ENCODE results near the gene DGCR2.

DGCR2 gene

DNA sequence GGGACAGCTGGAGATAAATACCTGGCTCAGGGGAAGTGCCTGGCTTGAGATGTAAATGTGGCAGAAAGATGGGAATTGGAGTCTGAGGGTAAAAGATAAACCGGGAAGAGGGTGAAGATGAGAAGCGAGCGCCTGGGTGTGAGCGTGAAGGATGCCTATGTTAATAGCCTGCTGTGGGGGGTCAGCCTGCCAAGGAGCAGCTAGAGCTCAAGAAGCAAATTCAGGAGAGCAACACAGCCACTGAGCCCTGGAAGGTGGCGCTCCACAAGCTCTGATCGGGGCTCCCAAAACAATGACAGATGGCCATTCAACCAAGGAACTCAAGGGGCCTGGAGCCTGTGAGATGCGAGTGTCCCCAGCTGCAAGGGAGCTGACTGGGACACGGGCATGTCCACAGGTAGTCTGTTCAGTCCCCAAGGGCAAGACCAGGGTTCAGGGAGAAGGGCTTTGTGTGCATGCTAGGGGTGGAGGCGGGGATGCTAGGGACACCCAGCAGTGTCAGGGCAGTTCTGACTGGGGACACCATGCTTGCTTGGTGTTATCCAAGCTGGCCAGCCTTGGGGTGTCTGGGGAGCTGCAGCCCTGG is 25.1 kb upstream of the DGCR2 start:
- no peak for DNase-seq (ENCODE audit: low spot score)

DNA sequence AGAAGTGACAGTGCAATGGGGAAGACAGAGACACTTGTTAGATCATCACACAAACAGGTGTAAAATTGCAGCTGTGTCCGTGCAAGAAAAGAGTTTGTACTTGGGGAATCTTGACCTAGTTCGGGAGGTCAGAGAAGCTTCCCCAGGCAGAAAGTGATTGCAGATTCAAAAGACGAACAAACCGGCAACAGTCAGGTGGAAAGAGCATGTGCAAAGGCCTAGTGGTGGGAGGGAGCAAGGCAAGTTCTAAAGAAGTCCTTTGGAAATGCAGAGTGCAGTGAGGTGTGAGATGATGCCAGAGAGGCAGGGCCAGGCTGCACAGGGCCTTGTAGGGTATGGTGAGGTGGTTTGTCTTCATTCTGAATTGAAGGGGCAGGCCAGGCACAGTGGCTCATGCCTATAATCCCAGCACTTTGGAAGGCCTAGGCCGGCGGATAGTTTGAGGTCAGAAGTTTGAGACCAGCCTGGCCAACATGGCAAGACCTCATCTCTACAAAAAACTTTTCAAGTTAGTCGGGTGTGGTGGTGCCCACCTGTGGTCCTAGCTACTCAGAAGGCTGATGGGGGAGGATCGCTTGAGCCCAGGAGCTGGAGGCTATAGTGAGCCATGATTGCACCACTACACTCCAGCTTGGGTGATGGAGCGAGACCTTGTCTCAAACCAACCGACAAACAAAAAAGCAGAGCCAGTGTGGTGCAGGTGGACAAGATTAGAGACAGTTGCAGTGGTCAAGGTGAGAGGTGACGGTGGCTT is 24.2 kb upstream of the DGCR2 start:
- DNase-seq (ENCODE audit: low spot score): no peak

DNA sequence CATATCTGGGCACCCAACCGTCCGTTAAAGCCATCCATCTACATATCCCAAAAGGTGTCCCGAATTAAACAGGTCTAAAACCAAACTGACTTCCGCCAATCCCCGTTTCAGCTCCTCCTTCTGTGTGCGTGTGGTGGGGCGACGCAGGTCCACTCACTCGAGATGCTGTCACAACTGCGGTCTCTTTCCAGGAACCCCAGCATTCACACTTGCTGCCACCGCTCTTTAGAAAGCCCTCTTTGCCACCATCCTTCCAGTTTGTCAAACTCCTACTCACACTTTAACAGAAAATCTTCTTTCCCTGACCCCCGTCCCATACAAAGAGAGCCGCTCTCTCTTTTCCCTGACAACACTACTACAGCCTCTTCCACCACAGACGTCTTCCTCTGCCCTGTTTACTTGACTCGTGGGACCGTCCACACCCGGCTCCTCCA is 21.8 kb upstream of the DGCR2 start:
- DNase-seq (ENCODE audit: low spot score): no peak

DNA sequence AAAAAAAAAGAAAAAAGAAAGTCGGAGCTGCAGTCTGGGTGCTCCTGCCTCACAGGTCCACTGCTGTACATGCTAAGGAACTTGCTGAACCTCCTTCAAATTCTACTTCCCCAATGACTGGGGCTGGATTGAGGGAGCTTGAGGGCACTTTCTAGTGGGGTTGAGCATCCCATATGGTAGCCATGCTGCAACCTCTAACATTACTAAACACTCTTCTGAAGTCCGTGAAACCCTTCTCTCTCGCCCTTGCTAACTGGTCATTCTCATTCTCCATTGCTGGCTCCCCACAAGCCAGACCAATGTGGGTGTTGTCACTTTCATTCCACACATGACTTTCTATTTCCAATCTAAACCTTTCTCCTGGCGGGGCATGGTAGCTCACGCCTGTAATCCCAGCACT is 21.0 kb upstream of the DGCR2 start:
- DNase-seq (ENCODE audit: low spot score): no peak

DNA sequence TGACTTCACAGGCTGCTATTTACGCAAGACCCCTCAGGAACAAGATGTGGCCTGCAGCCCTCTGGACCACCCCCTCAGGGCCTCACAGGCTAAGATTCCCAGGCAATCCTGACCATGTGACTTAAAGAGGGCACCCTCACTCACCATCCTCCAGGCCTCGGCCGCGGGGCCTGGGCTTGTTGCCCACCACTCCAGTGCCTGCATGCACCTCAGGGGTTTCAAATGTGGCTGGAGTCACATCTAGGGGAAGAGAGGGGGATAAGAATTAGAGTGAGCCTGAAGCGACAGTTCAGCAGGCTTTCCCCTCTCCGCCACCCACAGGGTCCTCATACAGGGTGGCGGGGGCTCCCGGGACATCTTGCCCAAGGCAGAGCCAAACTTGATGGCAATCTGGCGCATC is 20.2 kb upstream of the DGCR2 start:
- DNase-seq (ENCODE audit: low spot score): no peak

DNA sequence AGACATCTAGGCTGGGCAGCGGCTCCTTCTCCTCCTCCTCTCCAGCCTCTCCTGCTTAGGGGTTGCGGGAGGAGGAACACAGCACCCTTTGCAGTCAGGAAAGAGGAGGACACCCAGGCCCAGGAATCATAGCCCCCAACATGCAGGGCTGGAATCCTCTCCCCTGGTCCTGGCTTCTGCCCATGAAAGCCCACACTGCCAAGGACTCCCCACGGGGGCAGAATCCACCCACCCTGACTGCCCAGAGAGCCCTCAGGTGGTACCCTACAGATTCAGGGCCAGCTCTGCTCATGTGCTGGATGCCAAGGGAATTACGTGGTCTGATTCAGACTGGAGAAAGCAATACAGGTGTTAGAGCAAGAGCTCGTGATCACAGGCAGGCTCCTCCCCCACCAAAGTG is 17.8 kb upstream of the DGCR2 start:
- no peak for DNase-seq (ENCODE audit: low spot score)

DNA sequence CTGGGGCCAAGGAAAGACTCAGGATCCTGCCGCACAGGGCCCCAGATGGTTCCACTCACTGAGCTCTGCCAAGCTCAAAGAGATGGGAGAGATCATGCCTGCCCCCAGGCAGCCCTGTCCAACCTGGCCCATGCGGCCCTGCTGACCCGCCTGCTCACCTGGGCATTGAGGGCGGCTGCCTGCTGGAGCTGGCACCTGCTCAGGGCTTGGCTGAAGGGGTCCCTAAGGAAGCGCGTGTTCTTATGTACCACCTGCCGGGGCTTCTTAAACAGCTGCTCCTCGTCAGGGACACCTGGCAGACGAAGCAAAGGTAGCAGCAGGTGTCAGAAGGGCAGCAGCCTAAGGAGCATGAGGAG is 16.8 kb upstream of the DGCR2 start:
- no peak for DNase-seq (ENCODE audit: low spot score)

DNA sequence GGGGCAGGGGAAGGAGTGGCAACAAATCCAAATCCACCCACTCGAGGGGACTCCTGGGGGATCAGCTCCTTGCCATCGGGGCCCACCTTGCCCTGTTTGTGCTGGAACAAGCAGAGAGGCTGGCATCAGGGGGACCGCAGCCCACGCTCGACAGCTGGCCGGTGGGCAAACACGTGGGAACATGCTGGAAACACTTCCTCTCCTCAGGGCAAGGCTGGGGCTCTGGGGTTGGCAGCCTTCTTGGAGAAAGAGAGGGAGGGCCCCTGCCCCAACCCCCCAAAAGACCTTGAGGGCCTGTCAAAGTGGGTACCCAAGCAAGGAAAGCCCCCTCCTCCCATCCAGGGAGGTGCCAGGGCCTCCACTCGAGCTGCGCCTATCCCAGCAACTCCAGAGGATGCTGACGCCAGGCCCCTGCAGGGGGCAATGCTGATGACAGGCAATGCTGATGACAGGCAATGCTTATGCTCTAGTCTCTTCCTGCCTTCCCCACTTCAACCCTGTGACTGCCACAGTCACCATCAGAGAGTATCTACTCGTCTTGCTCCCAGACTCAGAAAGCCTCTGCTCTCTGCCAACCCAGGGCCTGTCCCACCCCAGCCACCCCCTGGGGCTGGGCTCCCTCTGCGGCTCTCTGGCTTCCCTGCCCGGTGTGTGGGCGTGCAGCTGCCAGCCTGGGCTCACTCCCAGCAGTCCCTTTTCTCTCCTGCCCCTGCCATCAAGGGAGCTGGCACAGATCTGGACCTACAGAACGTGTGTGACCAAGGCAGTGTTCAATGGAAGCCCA is 16.2 kb upstream of the DGCR2 start:
- no peak for DNase-seq (ENCODE audit: low spot score)

DNA sequence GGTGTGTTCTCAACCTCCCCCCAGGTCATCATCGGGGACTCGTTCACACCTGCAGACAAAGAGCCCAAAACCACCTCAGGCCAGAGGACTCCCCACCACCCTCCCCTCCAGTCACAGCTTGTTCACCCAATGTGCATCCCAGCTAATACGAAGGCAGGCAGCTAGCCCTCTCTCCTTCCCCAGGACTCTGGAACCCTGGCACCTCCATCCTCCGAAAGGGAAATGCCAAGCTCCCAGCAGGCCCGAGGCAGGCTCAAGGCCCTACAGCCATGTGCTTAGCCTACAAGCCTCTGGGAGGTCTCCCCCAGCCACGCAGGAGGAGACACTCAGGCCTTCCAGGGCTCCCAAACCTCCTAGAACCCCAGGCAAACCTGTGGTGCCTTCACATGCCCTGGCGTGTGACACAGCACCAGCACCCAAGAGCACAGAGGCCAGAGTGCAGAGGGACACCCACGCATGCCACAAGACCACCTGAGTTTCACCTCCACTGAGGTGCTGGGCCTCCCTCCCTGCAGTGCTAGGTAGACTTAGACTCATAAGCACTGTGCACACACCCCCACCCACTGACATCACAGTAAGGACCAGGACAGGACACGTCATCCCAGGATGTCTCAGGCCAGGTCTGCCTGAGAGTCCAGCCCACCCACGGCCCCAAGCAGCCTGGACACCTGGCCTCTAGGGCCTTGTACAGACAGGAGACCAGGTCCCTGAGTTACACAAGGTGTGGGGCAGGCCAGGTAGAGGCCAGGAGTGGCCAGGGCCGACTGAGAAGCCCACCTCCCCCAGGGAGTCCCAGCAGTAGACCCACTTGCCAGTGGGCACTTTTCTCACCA is 15.4 kb upstream of the DGCR2 start:
- no peak for DNase-seq (ENCODE audit: low spot score)

DNA sequence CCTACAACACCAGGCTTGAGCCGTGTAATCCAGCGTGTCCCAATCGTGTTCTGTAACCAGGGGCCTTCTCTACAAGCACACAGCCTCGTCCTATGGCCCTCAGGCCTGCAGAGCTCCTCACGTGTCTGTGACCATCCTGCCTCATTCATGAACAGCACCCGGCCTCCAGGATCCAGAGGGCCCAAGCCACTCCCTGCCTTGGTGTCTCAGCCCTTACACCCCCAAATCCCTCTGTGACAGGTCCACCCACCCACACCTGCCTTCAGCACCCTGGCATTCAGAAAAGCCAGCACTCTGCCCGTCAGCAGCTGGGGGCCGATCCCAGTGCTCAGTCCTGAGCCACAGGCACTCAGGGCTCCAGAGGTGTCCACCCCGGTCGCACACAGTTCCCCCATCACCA is 14.7 kb upstream of the DGCR2 start:
- DNase-seq (ENCODE audit: low spot score): no peak

DNA sequence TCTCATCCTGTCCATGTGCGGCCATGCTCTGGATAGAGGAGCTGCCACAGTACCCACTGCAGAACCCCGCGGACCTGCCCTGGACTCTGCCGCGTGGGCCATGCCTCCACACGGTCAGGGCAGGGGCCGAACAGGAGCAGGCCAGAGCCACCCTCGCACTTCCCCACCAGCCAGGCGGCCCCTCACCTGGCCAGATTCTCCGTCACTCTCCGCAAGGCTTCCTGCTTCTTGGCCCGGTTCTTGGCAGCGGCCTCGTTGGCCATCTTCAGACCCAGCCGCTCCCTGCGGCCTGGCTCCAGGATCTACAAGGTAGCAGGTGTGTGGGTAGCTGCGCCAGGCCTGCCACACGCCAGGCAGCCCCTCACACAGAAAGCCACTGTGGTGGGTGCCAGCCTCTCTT is 12.7 kb upstream of the DGCR2 start:
- no peak for DNase-seq (ENCODE audit: low spot score)

DNA sequence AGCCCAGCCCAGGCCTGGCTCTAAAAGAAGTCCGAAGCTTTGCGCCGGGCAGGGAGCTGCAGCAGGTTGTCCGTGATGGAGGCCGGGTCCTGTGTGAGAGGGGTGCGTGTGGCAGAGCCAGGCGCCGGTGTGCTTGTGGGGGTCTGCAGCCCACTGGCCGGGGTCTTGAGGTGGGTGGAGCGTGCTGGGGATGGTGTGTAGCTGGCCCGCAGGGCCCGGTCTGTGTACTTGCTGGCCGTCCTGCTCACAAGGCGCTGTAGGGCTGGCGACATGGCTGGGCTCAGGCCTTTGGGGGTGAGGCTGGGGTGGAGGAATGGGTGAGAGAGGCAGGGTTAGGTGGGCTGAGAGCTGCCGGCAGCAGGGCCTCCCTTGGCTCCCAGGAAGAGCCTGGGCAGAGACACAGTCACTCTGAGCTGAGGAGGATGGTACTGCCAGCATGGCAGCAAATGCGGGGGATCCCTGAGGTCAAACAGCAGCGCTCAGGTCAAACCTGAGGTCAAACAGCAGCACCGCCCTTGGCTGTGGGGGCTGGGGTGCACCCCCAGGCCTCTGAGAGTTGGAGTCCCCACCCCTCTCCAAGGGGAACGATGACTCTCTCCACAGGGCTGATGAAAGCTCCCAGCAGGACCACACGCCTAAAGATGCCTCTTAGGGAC is 12.1 kb upstream of the DGCR2 start:
- DNase-seq (ENCODE audit: low spot score): no peak

DNA sequence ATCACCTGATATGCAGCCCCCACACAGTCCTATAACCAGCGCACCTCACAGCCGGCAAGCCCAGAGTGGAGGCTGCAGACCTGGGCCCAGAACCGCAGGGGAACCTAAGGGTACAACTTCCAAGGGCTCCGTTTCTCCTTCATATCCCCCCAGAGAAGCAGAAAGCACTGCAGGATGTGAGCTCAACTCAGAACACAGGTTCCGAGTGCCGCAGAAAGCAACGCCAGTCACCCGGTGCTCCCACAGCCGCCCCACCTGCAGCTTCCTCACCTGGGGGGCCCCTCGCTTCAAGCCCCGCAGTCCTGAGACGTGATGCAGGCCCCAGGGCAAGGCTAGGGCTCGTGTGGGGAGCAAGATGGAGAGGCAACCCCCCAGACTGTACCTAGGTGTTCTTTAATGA is 11.3 kb upstream of the DGCR2 start:
- no peak for DNase-seq (ENCODE audit: low spot score)

DNA sequence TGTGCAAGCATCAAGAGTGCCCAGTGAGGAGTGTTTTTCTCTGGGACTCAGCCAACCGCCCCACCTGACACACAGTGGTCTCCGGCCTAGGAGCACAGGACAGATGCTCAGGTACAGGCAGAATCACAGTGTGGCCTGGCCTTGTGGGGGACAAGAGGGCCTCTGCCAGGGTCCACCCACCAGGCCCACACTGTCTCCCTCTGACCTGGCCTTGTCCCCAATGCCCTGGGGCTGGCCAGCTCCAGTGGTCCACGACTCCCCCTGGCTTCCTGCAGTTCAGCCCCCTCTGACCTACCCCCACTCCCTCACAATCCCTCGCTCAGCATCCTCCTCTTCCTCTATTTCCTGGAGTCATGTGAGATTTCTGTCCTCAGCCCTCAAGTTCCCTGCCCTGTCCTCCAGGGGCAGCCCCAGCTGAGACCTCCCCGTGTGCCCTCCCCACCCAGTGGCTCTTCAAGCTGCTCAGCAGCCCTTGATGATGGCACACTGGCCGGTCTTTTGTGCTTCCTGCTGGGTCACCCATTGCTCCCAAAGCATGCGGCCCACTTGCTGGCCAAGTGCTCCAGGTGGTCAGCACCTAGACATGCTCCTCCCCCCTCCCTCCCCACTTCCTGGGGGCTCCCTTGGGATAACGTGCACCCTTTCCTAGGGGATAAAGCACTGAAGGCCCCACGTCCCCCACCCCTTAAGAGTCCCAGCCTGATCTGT is 10.6 kb upstream of the DGCR2 start:
- no peak for DNase-seq (ENCODE audit: low spot score)

DNA sequence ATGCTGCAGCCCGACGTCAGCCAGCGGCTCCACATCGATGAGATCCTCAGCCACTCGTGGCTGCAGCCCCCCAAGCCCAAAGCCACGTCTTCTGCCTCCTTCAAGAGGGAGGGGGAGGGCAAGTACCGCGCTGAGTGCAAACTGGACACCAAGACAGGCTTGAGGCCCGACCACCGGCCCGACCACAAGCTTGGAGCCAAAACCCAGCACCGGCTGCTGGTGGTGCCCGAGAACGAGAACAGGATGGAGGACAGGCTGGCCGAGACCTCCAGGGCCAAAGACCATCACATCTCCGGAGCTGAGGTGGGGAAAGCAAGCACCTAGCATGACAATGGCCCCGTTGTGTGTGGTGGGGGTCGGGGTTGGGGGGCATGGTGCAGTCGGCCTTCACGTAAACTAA is 9.9 kb upstream of the DGCR2 start:
- no peak for DNase-seq (ENCODE audit: low spot score)

DNA sequence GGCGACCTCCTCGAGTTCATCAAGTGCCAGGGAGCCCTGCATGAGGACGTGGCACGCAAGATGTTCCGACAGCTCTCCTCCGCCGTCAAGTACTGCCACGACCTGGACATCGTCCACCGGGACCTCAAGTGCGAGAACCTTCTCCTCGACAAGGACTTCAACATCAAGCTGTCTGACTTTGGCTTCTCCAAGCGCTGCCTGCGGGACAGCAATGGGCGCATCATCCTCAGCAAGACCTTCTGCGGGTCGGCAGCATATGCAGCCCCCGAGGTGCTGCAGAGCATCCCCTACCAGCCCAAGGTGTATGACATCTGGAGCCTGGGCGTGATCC is 9.4 kb upstream of the DGCR2 start:
- no peak for DNase-seq (ENCODE audit: low spot score)

DNA sequence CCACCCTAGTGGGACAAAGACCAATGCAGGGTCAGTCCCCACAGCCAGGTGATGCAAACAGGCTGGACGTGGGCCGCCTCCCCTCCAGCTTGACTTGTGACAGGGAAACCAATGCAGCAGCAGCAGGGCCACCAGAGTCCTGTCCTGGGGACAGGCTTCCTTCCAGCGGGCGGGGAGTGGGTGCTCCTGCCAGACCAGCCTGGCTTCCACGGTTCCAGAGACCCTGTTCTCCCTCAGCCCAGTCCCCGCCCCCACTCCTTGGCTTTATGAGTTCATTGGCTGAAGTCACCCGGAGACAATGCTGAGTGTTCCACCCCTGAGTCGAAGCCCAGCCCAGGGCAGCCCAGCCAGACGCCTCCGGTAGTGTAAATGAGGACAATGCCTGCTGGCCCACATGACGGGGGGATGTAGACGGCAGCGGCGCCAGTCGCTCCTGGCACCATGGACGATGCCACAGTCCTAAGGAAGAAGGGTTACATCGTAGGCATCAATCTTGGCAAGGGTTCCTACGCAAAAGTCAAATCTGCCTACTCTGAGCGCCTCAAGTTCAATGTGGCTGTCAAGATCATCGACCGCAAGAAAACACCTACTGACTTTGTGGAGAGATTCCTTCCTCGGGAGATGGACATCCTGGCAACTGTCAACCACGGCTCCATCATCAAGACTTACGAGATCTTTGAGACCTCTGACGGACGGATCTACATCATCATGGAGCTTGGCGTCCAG is 8.9 kb upstream of the DGCR2 start, which contains the start of gene TSSK2:
TSS of gene TSSK2 (plus strand) at position 350 of the 726 bp plus-strand sequence. CDS start at position 442, 92 bp downstream.
- no peak for DNase-seq (ENCODE audit: low spot score)

DNA sequence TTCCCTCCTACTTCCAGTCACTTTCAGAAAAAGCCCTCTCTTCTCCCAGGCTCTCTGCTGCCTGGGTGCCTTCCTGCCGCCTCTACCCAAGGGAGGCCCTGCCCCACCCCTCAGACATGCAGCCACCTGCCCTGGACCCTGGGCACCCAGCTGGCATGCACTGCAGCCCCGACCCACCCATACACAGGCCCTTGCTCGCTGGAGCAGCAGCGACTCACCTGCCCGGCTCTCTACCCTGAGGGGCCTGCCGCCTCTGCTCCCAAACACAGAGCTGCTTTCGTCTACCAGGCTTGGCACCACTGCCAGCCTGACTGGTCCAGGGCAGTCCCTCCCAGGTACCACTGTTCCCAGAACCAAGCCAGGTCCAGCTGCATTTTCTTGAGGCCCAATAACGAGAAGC is 7.7 kb upstream of the DGCR2 start:
- DNase-seq (ENCODE audit: low spot score): no peak

DNA sequence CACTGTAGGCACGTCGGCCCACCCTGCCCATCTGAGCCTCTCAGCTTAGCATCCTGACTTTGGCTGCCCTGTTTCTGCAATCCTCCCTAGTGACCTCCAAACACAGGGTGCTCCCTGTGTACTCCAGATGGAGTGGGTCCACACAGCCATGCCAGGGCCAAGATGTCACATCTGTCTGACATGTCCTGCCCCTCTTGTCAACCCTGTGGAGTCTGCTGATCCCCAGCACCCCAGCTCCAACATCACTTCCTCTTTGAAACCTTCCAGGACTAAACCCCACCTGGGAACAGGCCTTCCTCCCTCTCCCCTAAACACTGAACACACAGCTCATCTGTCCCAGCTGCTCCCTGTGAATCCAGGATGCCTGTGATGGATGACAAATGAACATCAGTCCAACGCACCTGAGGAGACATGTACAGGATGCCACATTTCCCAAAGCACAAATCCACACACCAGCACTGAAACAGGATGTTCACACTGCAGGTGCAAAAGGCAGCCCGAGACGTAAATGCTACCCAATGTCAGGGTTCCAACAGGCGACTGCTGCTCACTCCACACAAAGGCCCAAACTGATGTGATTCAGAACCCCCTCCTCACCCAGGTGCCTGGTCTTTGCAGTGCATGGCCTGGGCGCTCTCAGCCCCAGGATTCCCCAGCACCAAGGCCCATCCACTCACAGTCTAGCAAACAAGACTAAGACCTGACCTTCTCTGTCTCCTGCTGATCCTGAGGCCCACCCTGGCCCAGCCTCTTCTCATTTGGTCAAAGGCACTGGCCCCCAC is 6.9 kb upstream of the DGCR2 start:
- no peak for DNase-seq (ENCODE audit: low spot score)

Measured in SK-N-DZ (cell line).